NB4 (cell line): Measurements from ENCODE around the gene L1CAM.

ENCODE experiments used
- MAX ChIP-seq: IDR thresholded peaks from 2 replicates; pipeline ENCODE4 v1.6.1; 2011; ENCODE audit warnings: low read depth, low read length
- MYC ChIP-seq: IDR thresholded peaks from 2 replicates; pipeline ENCODE4 v1.6.1; 2011; ENCODE audit warnings: low read depth, low read length
- POLR2A ChIP-seq: IDR thresholded peaks from 2 replicates; pipeline ENCODE4 v1.6.1; 2011; ENCODE audit warnings: mild to moderate bottlenecking; ENCODE audit not compliant: insufficient read length; ENCODE audit errors: extremely low read depth
- TF ChIP-seq, protein P1 (sequence below): IDR thresholded peaks from one replicate; pipeline ENCODE4 v1.5.1; 2012; ENCODE audit warnings: low read depth, low read length

GRCh38 chrX:153851981-153852380, 34.0 kb downstream of the L1CAM start:
- TF ChIP-seq, protein P1, sequence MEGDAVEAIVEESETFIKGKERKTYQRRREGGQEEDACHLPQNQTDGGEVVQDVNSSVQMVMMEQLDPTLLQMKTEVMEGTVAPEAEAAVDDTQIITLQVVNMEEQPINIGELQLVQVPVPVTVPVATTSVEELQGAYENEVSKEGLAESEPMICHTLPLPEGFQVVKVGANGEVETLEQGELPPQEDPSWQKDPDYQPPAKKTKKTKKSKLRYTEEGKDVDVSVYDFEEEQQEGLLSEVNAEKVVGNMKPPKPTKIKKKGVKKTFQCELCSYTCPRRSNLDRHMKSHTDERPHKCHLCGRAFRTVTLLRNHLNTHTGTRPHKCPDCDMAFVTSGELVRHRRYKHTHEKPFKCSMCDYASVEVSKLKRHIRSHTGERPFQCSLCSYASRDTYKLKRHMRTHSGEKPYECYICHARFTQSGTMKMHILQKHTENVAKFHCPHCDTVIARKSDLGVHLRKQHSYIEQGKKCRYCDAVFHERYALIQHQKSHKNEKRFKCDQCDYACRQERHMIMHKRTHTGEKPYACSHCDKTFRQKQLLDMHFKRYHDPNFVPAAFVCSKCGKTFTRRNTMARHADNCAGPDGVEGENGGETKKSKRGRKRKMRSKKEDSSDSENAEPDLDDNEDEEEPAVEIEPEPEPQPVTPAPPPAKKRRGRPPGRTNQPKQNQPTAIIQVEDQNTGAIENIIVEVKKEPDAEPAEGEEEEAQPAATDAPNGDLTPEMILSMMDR, result no peak
- TF ChIP-seq MAX (no peak), POLR2A (no peak), MYC (no peak)
